ENCODE data around the gene ASXL1. TPM values are rescaled to one million over a fixed set of nuclear protein-coding genes. Genes with fewer than 3 reads are reported as not detected.

The ASXL1 gene
- polyA plus RNA-seq, 3 donors, result 1.8 to 47.1 (median 2.8) TPM

- peaks cover 23% of the 10 kb centered on the region for H3K4me1 Mint-ChIP-seq
- no peak overlapping the region for H3K9ac ChIP-seq (ENCODE audit: insufficient read depth, low read length, poor library complexity, severe bottlenecking)
- peaks cover 7 to 11% of the 10 kb centered on the region in 2 donors for H3K4me1 ChIP-seq (ENCODE audit: control insufficient read depth in 1 of 2, insufficient read depth in 2 of 2, low read length in 2 of 2)
- peaks cover 0 to 7% (median 0%) of the 10 kb centered on the region in 3 donors for H3K27me3 Mint-ChIP-seq (ENCODE audit: low read depth in 3 of 3)
- H2AFZ ChIP-seq (ENCODE audit: insufficient read depth, low read depth, low read length, poor library complexity, severe bottlenecking), result no peak overlapping the region
- intact Hi-C loops (cut with micrococcal nuclease), result no loop called here
- no peak overlapping the region for H3K4me3 ChIP-seq (replicated peaks in 1 of 3; ENCODE audit: low read depth in 2 of 3, low read length in 3 of 3)
- no peak for DNase-seq
- TF ChIP-seq, protein P1, sequence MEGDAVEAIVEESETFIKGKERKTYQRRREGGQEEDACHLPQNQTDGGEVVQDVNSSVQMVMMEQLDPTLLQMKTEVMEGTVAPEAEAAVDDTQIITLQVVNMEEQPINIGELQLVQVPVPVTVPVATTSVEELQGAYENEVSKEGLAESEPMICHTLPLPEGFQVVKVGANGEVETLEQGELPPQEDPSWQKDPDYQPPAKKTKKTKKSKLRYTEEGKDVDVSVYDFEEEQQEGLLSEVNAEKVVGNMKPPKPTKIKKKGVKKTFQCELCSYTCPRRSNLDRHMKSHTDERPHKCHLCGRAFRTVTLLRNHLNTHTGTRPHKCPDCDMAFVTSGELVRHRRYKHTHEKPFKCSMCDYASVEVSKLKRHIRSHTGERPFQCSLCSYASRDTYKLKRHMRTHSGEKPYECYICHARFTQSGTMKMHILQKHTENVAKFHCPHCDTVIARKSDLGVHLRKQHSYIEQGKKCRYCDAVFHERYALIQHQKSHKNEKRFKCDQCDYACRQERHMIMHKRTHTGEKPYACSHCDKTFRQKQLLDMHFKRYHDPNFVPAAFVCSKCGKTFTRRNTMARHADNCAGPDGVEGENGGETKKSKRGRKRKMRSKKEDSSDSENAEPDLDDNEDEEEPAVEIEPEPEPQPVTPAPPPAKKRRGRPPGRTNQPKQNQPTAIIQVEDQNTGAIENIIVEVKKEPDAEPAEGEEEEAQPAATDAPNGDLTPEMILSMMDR (IDR thresholded peaks at IDR 0.05), result no peak
- no peaks in the 10 kb centered on the region for H3K36me3 ChIP-seq (replicated peaks in 1 of 2; ENCODE audit: control insufficient read depth in 1 of 2, insufficient read depth in 2 of 2, low read length in 2 of 2)
- no peaks in the 10 kb centered on the region for H3K27me3 ChIP-seq (ENCODE audit: control insufficient read depth in 2 of 2, insufficient read depth in 2 of 2, low read length in 2 of 2)
- WGBS (ENCODE audit: insufficient coverage), result 100% methylated on average over 1 of the region's 3 CpGs
- no peaks in the 10 kb centered on the region for H3K79me2 ChIP-seq (ENCODE audit: insufficient read depth, low read length)
- H3K9me3 Mint-ChIP-seq, result peaks cover 0 to 2% (median 0%) of the 10 kb centered on the region in 7 donors
- H3K4me3 Mint-ChIP-seq, result no peak overlapping the region
- H3K9me3 ChIP-seq (replicated peaks in 1 of 2; ENCODE audit: control insufficient read depth in 1 of 2, insufficient read depth in 1 of 2, low read length in 2 of 2), result no peaks in the 10 kb centered on the region
- H3K36me3 Mint-ChIP-seq, result peaks cover 0 to 3% of the 10 kb centered on the region in 2 donors
- no peaks in the 10 kb centered on the region for H4K20me1 ChIP-seq (ENCODE audit: insufficient read depth, low read length)
- no peak overlapping the region for H3K27ac ChIP-seq (ENCODE audit: low read depth in 1 of 2, low read length in 2 of 2)
- H3K4me2 ChIP-seq (replicated peaks; ENCODE audit: extremely low read depth, low read length, poor library complexity, severe bottlenecking), result no peak overlapping the region
- H3K27ac Mint-ChIP-seq, result no peak overlapping the region
Observed at GRCh38 chr20:32348207-32348606, 9.9 kb upstream of the ASXL1 start.

DNA sequence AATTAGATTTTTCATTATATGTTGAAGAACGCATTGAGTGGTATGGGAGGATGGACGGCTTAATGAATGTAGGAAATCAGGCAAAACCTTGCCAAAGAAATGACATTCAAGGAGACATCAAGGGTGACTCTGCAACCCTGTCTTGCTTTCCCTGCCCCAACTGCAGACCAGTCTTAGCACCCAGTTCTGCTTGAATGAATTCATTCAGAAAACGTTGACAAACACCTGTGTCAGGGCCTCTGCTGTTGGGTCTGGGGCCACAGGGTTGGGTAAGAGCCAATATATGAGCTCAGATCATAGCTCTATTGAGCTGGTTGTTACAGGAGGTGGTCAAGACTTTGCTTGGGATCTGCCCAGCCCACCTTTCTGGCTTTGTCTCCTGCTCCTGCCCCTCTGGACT lies 7.7 kb upstream of the ASXL1 start:
- Histone ChIP-seq H3K9me3 (replicated peaks in 1 of 2; ENCODE audit: control insufficient read depth in 1 of 2, insufficient read depth in 1 of 2, low read length in 2 of 2) (no peaks in the 10 kb centered on the region), H3K4me1 (ENCODE audit: control insufficient read depth in 1 of 2, insufficient read depth in 2 of 2, low read length in 2 of 2) (peaks cover 7 to 11% of the 10 kb centered on the region in 2 donors), H3K36me3 (replicated peaks in 1 of 2; ENCODE audit: control insufficient read depth in 1 of 2, insufficient read depth in 2 of 2, low read length in 2 of 2) (no peaks in the 10 kb centered on the region), H3K27ac (ENCODE audit: low read depth in 1 of 2, low read length in 2 of 2) (no peak overlapping the region), H3K4me2 (replicated peaks; ENCODE audit: extremely low read depth, low read length, poor library complexity, severe bottlenecking) (no peak overlapping the region), H3K27me3 (ENCODE audit: control insufficient read depth in 2 of 2, insufficient read depth in 2 of 2, low read length in 2 of 2) (no peaks in the 10 kb centered on the region), H2AFZ (ENCODE audit: insufficient read depth, low read depth, low read length, poor library complexity, severe bottlenecking) (no peak overlapping the region), H3K79me2 (ENCODE audit: insufficient read depth, low read length) (no peaks in the 10 kb centered on the region), H3K9ac (ENCODE audit: insufficient read depth, low read length, poor library complexity, severe bottlenecking) (no peak overlapping the region), H3K4me3 (replicated peaks in 1 of 3; ENCODE audit: low read depth in 2 of 3, low read length in 3 of 3) (no peak overlapping the region), H4K20me1 (ENCODE audit: insufficient read depth, low read length) (no peaks in the 10 kb centered on the region)
- intact Hi-C loops (cut with micrococcal nuclease), result no loop called here
- H3K27ac Mint-ChIP-seq, result no peak overlapping the region
- 100% methylated on average over 2 of the region's 3 CpGs for WGBS (ENCODE audit: insufficient coverage)
- peaks cover 0 to 7% (median 0%) of the 10 kb centered on the region in 3 donors for H3K27me3 Mint-ChIP-seq (ENCODE audit: low read depth in 3 of 3)
- H3K4me3 Mint-ChIP-seq, result no peak overlapping the region
- peaks cover 15% of the 10 kb centered on the region for H3K4me1 Mint-ChIP-seq
- peaks cover 0 to 3% of the 10 kb centered on the region in 2 donors for H3K36me3 Mint-ChIP-seq
- H3K9me3 Mint-ChIP-seq, result peaks cover 0 to 2% (median 0%) of the 10 kb centered on the region in 7 donors
- TF ChIP-seq, protein P1 (IDR thresholded peaks at IDR 0.05), result no peak
- DNase-seq, result no peak
